HTERT RPE-1 (cell line): Measurements from ENCODE around the gene ADCY5.

Source experiments
- in situ Hi-C: fragments of 300-500 bp; cut with MboI; formaldehyde crosslinking; loops from 4 replicates; pipeline ENCODE4 v1.14.3; 2020; ENCODE audit warnings: low sequenced_read_pairs

Gene ADCY5

GRCh38 chr3:123346021-123346420 is 102.9 kb downstream of the ADCY5 start:
- in situ Hi-C loops: no loop called here

- in situ Hi-C loops: no loop called here
These were observed 103.8 kb downstream of the ADCY5 start for GRCh38 chr3:123344907-123345594.

GRCh38 chr3:123344175-123344906 is 104.5 kb downstream of the ADCY5 start:
- in situ Hi-C loops: no loop called here

GRCh38 chr3:123343296-123344174 is 105.4 kb downstream of the ADCY5 start:
- in situ Hi-C loops: no loop called here

GRCh38 chr3:123342631-123343080 is 106.2 kb downstream of the ADCY5 start:
- in situ Hi-C loops: no loop called here

GRCh38 chr3:123341871-123342630 is 106.8 kb downstream of the ADCY5 start:
- in situ Hi-C loops: no loop called here

- in situ Hi-C loops: no loop called here
These were observed 108.6 kb downstream of the ADCY5 start for GRCh38 chr3:123340336-123340735.

- in situ Hi-C loops: no loop called here
These were observed 109.6 kb downstream of the ADCY5 start for GRCh38 chr3:123339302-123339701.

GRCh38 chr3:123338620-123339061 is 110.2 kb downstream of the ADCY5 start:
- in situ Hi-C loops: no loop called here

- in situ Hi-C loops: no loop called here
These were observed 110.8 kb downstream of the ADCY5 start for GRCh38 chr3:123337948-123338619.

- in situ Hi-C loops: no loop called here
These were observed 111.7 kb downstream of the ADCY5 start for GRCh38 chr3:123337226-123337625.

- in situ Hi-C loops: no loop called here
These were observed 112.4 kb downstream of the ADCY5 start for GRCh38 chr3:123336441-123336851.

GRCh38 chr3:123336001-123336400 is 112.9 kb downstream of the ADCY5 start:
- in situ Hi-C loops: no loop called here

GRCh38 chr3:123335007-123335670 is 113.8 kb downstream of the ADCY5 start:
- in situ Hi-C loops: no loop called here

- in situ Hi-C loops: no loop called here
These were observed 114.8 kb downstream of the ADCY5 start for GRCh38 chr3:123334056-123334455.

GRCh38 chr3:123333401-123333800 is 115.5 kb downstream of the ADCY5 start:
- in situ Hi-C loops: no loop called here

- in situ Hi-C loops: no loop called here
These were observed 116.7 kb downstream of the ADCY5 start for GRCh38 chr3:123332124-123332641.

- in situ Hi-C loops: no loop called here
These were observed 117.2 kb downstream of the ADCY5 start for GRCh38 chr3:123331651-123332050.

- in situ Hi-C loops: no loop called here
These were observed 117.9 kb downstream of the ADCY5 start for GRCh38 chr3:123331006-123331405.
